Cardiac muscle cell (in vitro differentiated cells and primary cell): ENCODE measurements around the gene AP4E1. TPM values are rescaled to one million over a fixed set of nuclear protein-coding genes. Genes with fewer than 3 reads are reported as not detected.
"Not testable (repeated sequence)": the region's sequence is repeated elsewhere in the genome, so short reads cannot be mapped to it uniquely, and the experiment has no call there.

ENCODE experiments used
- DNase-seq, 2 donors: peaks; one replicate each; pipeline versions ENCODE4 v3.0.0 to v3.0.0-alpha.2; 2010 to 2017; ENCODE audit warnings: low read depth in 1 of 2, low spot score in 1 of 2
- H3K27ac ChIP-seq: fragments of 200-600 bp; sonication (generic); 2 replicates; pipeline ENCODE4 v1.5.1; 2016
- H3K27me3 ChIP-seq: fragments of 200-600 bp; sonication (generic); 2 replicates; pipeline ENCODE4 v1.6.0; 2016; ENCODE audit warnings: control low read depth
- H3K36me3 ChIP-seq: fragments of 200-600 bp; sonication (generic); 2 replicates; pipeline ENCODE4 v1.5.1; 2016; ENCODE audit warnings: control low read depth
- H3K4me1 ChIP-seq: fragments of 200-600 bp; sonication (generic); 2 replicates; pipeline ENCODE4 v1.8.1; 2017; ENCODE audit warnings: low read depth, mild to moderate bottlenecking, mixed run types
- H3K4me3 ChIP-seq: fragments of 200-600 bp; sonication (generic); 2 replicates; pipeline ENCODE4 v1.5.1; 2016; ENCODE audit warnings: mild to moderate bottlenecking
- H3K9me3 ChIP-seq: fragments of 200-600 bp; sonication (generic); 2 replicates; pipeline ENCODE4 v1.5.1; 2017; ENCODE audit warnings: low read depth, mild to moderate bottlenecking, control low read depth
- polyA plus RNA-seq: library from polyadenylated mRNA; unstranded; fragments of >200 nt; fragmentation: Nextera tagmentation; extraction: Ambion mirVana; gene quantifications from 2 replicates; pipeline ENCODE4 v1.2.1, GENCODE V29; 2016
- total RNA-seq: library from RNA; depleted of rRNA; stranded (reverse); fragments of >200 nt; gene quantifications from 2 replicates; pipeline ENCODE4 v1.2.3, GENCODE V29; 2016
- TF ChIP-seq, protein P1 (sequence below): IDR thresholded peaks from 2 replicates; pipeline ENCODE4 v1.5.1; 2012; ENCODE audit warnings: low read depth, mild to moderate bottlenecking, low read length

AP4E1 gene
- total and polyA plus RNA-seq, 2 experiments from 2014 or later = 6.1 to 7.3 TPM

DNA sequence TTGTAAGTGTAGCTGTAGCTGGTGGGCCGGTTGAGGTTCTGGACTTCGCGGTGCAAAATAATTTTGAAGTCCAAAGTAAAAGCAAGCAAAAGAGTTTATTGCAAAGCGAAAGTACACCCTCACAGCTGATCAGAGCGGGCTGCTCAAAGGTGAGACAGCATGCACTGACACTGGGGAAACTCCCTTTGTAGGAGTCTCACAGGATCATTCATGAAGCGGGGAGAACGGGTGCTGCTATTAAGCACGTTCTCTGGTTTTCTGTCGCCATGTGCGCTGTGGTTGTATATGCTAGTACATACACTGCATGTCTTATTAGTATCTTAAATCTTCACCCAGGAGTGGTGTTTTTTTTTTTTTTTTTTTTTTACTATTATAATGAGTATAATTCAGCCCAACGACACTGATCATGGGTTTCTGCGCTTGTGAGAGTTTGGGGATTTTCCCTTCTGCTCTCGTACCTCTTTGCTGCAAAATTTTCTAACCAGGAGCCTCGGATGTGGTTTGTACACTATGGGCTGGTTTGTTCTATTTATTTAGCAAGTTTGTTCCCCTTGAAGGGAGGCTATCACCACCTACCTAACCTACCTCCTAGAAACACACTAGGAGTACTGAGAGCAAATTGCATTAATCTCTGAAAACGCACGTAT, 1.4 kb upstream of the AP4E1 start:
- Histone ChIP-seq H3K36me3 (peaks cover 6% of the 10 kb centered on the region), H3K9me3 (no peaks in the 10 kb centered on the region), H3K4me3 (peak overlapping the region; percentile 88), H3K27ac (no peak overlapping the region), H3K4me1 (peaks cover 4% of the 10 kb centered on the region), H3K27me3 (no peaks in the 10 kb centered on the region)
- TF ChIP-seq, protein P1, sequence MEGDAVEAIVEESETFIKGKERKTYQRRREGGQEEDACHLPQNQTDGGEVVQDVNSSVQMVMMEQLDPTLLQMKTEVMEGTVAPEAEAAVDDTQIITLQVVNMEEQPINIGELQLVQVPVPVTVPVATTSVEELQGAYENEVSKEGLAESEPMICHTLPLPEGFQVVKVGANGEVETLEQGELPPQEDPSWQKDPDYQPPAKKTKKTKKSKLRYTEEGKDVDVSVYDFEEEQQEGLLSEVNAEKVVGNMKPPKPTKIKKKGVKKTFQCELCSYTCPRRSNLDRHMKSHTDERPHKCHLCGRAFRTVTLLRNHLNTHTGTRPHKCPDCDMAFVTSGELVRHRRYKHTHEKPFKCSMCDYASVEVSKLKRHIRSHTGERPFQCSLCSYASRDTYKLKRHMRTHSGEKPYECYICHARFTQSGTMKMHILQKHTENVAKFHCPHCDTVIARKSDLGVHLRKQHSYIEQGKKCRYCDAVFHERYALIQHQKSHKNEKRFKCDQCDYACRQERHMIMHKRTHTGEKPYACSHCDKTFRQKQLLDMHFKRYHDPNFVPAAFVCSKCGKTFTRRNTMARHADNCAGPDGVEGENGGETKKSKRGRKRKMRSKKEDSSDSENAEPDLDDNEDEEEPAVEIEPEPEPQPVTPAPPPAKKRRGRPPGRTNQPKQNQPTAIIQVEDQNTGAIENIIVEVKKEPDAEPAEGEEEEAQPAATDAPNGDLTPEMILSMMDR = no peak
- no peak for DNase-seq

DNA sequence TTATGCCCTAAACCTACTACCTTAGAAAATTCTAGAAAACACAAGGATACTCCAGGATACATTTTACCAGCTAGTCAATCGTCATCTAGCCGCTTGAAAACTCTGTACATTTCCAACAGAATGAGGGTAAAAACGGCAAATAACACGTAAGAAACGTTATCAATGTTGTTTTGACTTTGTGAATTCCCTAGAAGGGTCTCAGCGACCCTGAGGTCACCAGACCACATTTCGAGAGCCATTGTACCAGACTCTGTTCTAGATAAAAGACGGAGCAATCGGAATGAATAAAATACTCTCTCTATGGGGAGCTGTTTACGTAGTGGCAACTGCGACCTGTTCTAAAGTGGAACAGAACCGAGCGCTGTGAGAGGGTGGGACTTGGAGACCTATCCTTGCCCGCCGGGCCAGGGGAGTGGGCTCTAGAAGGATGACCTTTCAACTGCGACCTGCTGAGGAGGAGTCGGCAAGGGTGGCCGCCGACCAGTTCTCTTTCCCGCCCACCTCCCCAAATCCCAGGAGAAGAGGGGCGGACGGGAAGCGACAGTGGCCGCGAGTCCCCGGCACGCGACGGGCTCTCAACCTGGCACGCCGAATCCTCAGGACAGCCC, 778 bp upstream of the AP4E1 start:
- H3K4me1 ChIP-seq = peaks cover 4% of the 10 kb centered on the region
- H3K36me3 ChIP-seq = peaks cover 10% of the 10 kb centered on the region
- H3K27me3 ChIP-seq = no peaks in the 10 kb centered on the region
- peak overlapping the region; percentile 77 for H3K27ac ChIP-seq
- H3K4me3 ChIP-seq = peak overlapping the region; percentile 88
- no peaks in the 10 kb centered on the region for H3K9me3 ChIP-seq
- DNase-seq = peak; percentile 46 to 49
- TF ChIP-seq, protein P1 = no peak

DNA sequence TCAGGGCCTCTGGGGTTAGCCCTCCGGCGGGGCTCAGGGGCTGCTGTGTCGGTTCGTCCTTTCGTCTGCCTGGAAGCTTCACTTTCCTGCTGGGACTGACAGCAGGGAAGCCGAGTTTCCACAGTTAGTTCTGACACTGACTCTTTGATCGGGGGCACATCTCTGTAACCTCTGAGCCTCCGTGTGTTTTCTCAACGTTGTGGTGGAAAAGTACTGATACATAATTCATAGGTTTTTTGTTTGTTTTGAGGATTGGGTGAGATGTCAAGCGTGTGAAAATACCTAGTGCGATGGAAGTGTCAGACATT, 481 bp downstream of the AP4E1 start:
- no peak for DNase-seq
- peaks cover 4% of the 10 kb centered on the region for H3K4me1 ChIP-seq
- TF ChIP-seq, protein P1 = no peak
- H3K27me3 ChIP-seq = no peaks in the 10 kb centered on the region
- H3K4me3 ChIP-seq = peak overlapping the region; percentile 88
- H3K36me3 ChIP-seq = peaks cover 19% of the 10 kb centered on the region
- H3K9me3 ChIP-seq = no peaks in the 10 kb centered on the region
- peak overlapping the region; percentile 77 for H3K27ac ChIP-seq

DNA sequence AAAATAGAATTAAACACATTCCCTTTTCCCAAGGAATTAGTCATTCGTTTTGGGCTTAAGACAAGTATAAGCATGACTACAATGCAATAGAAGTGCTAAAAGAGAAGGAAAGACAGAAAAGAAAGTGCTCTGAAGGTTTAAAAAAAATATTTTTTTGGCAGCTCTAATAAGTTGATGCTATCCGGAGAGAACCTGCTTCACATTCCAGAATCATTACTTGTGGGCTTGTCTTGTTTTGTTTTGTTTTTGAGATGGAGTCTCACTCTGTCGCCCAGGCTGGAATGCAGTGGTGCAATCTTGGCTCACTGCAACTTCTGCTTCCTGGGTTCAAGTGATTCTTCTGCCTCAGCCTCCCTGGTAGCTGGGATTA, 1.9 kb downstream of the AP4E1 start:
- H3K4me3 ChIP-seq, H3K9me3 ChIP-seq, H3K27ac ChIP-seq, H3K4me1 ChIP-seq, H3K27me3 ChIP-seq: not testable (repeated sequence)
- H3K36me3 ChIP-seq = peaks cover 27% of the 10 kb centered on the region
- DNase-seq = peak in 1 of 2 donors; percentile 87

DNA sequence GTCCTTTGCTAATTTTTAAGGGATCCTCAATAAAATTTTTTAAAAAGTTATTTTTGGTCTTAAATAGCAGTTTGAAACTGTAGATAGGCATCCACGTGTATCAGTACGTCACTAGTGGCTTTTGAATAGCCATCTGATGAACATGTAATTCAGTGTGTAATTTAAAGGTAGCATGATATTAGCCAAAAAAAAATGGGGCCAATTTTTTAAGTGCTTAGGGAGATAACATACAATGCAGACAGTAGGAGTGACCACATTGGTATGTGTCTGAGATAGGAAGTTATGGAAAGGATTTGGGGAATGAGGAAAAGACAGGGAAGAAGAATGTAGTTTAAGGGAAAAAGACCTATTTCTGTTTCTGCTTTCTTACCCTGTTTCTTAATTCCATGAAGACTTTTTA, 2.5 kb downstream of the AP4E1 start:
- TF ChIP-seq, protein P1 = no peak
- no peaks in the 10 kb centered on the region for H3K9me3 ChIP-seq
- H3K4me1 ChIP-seq = peaks cover 4% of the 10 kb centered on the region
- no peaks in the 10 kb centered on the region for H3K27me3 ChIP-seq
- no peak overlapping the region for H3K27ac ChIP-seq
- H3K36me3 ChIP-seq = peaks cover 32% of the 10 kb centered on the region
- peak in 1 of 2 donors; percentile 89 for DNase-seq
- no peak overlapping the region for H3K4me3 ChIP-seq

DNA sequence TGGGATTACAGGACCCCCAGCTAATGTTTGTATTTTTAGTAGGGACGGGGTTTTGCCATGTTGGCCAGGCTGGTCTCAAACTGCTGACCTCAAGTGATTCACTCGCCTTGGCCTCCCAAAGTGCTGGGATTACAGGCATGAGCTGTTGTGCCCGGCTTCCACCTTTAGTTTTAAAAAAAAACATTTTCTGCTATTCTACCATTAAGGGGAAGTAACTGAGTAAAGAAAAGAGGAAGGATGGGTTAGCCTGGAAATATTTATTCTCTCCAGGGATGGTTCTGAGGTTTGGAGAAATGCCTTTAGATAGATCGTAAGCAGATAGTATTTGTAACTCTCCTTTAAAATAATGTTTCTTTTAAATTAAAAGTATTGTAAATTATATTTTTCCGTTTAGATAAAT, 3.1 kb downstream of the AP4E1 start:
- no peak for DNase-seq

More for the DNA sequence above, 3.1 kb downstream of the AP4E1 start:
- H3K4me3 ChIP-seq = no peak overlapping the region
- no peaks in the 10 kb centered on the region for H3K9me3 ChIP-seq
- TF ChIP-seq, protein P1 = no peak
- H3K4me1 ChIP-seq = peaks cover 4% of the 10 kb centered on the region
- peaks cover 36% of the 10 kb centered on the region for H3K36me3 ChIP-seq
- no peaks in the 10 kb centered on the region for H3K27me3 ChIP-seq
- H3K27ac ChIP-seq = no peak overlapping the region
